Measurements from ENCODE around the gene IQSEC2.

- TF ChIP-seq TAF1 (IDR thresholded peaks at IDR 0.05; ENCODE audit: borderline replicate concordance, low read depth, low read length) (no peak), POLR2A (IDR thresholded peaks at IDR 0.05; ENCODE audit: low read depth, low read length) (no peak)
Measured at GRCh38 chrX:53237056-53237455, 44.3 kb downstream of the IQSEC2 start.

Measured in GM12892 (cell line).